Skin of body (tissue), 2 donors: ENCODE results near the gene RHOC. TPM values are rescaled to one million over a fixed set of nuclear protein-coding genes. Genes with fewer than 3 reads are reported as not detected.

Source experiments
- DNase-seq: peaks from one replicate; lab custom pipeline; 2025; lab: John Stamatoyannopoulos, UW
- total RNA-seq: library from RNA; depleted of rRNA; stranded (reverse); fragments of >200 nt; gene quantifications from one replicate; pipeline ENCODE4 v1.2.3, GENCODE V29; 2014

Gene RHOC
- total RNA-seq, 1 donor from 2014 or later: 108 TPM

GRCh38 chr1:112717263-112717873, 10.4 kb upstream of the RHOC start:
- no peak for DNase-seq

GRCh38 chr1:112716133-112716720, 9.3 kb upstream of the RHOC start:
- DNase-seq: peak; percentile 69

- DNase-seq: peak; percentile 72
Observed at GRCh38 chr1:112715264-112716053, 8.5 kb upstream of the RHOC start, which contains the start of gene PPM1J. TSS of gene PPM1J (minus strand) at chr1:112715332. CDS start at chr1:112715301, 31 bp downstream.

- DNase-seq: no peak
Observed at GRCh38 chr1:112714313-112715263, 7.7 kb upstream of the RHOC start.

GRCh38 chr1:112713466-112714312, 6.8 kb upstream of the RHOC start:
- DNase-seq: no peak

- DNase-seq: no peak
Observed at GRCh38 chr1:112712701-112713128, 5.8 kb upstream of the RHOC start.

GRCh38 chr1:112712191-112712590, 5.3 kb upstream of the RHOC start:
- DNase-seq: no peak

- DNase-seq: no peak
Observed at GRCh38 chr1:112711670-112712069, 4.7 kb upstream of the RHOC start.

- DNase-seq: no peak
Observed at GRCh38 chr1:112711041-112711440, 4.1 kb upstream of the RHOC start.

- no peak for DNase-seq
Observed at GRCh38 chr1:112710586-112710985, 3.7 kb upstream of the RHOC start.

- no peak for DNase-seq
Observed at GRCh38 chr1:112710159-112710558, 3.2 kb upstream of the RHOC start.

GRCh38 chr1:112708489-112708888, 1.6 kb upstream of the RHOC start:
- no peak for DNase-seq

GRCh38 chr1:112708002-112708448, 1.1 kb upstream of the RHOC start:
- DNase-seq: no peak

- peak; percentile 69 for DNase-seq
Observed at GRCh38 chr1:112707221-112708001, 484 bp upstream of the RHOC start.

GRCh38 chr1:112704934-112705627, 1.8 kb downstream of the RHOC start:
- peak; percentile 97 for DNase-seq

GRCh38 chr1:112704391-112704933, 2.5 kb downstream of the RHOC start:
- DNase-seq: peak; percentile 77

- no peak for DNase-seq
Observed at GRCh38 chr1:112703706-112704105, 3.2 kb downstream of the RHOC start.

GRCh38 chr1:112702420-112703261, 4.3 kb downstream of the RHOC start:
- DNase-seq: no peak
